HCT116 (cell line): ENCODE data around the gene GPC5. TPM values are rescaled to one million over a fixed set of nuclear protein-coding genes. Genes with fewer than 3 reads are reported as not detected.

ENCODE experiments used
- ATAC-seq: fragments of 200-7000 bp; cut with Tn5 transposase; 2 replicates; pipeline ENCODE4 v1.9.1; 2020; ENCODE audit warnings: mild to moderate bottlenecking, moderate library complexity
- BruUV-seq: library from RNA; stranded (reverse); fragments of 400-500 nt; replicated peaks from 2 replicates; lab custom pipeline; 2021; lab: Mats Ljungman, UMichigan
- CTCF ChIA-PET: fragments of 300-600 bp; sonication (Branson Sonifier 250); formaldehyde crosslinking; loops from one replicate; lab custom pipeline; 2021; ENCODE audit warnings: antibody characterized with exemption; lab: Charles Lee
- POLR2A ChIA-PET: fragments of 300-600, 350-600 bp; sonication (Branson Sonifier 250); formaldehyde crosslinking; loops from one replicate; lab custom pipeline; 2021; ENCODE audit warnings: antibody characterized with exemption; lab: Charles Lee
- RAD21 ChIA-PET, 2 experiments: fragments of 300-600 bp; sonication (Branson Sonifier 250); formaldehyde crosslinking; loops; one replicate each; lab custom pipeline; 2023; ENCODE audit warnings: low total read pairs in 2 of 2; ENCODE audit not compliant: uncharacterized antibody in 2 of 2, unreplicated experiment in 2 of 2, low non-redundant PET in 1 of 2; lab: Charles Lee
- DNase-seq: peaks from one replicate; pipeline ENCODE4 v3.0.0-alpha.2; 2010; ENCODE audit warnings: low read depth, low spot score
- H2AFZ ChIP-seq: fragments of 200-600 bp; shearing (Covaris generic), sonication (generic); 2 replicates; pipeline ENCODE4 v1.6.1; 2017; ENCODE audit warnings: low read depth, mixed run types, mixed read lengths, antibody characterized with exemption, low read length; ENCODE audit not compliant: poor library complexity, severe bottlenecking
- H3K27ac ChIP-seq: 2 replicates; pipeline ENCODE4 v1.5.1; 2012; ENCODE audit warnings: low read depth, low read length
- H3K27me3 ChIP-seq: fragments of 200-600 bp; sonication (generic); 2 replicates; pipeline ENCODE4 v1.6.1; 2016; ENCODE audit warnings: mixed run types, low read length, mixed read lengths; ENCODE audit not compliant: insufficient read depth
- H3K36me3 ChIP-seq, 2 experiments: fragments of 200-500 bp in 1 of 2; fragments of 200-600 bp in 1 of 2; sonication (Bioruptor generic) in 1 of 2; sonication (generic) in 1 of 2; 2 replicates each; pipeline versions ENCODE4 v1.5.1 to v1.6.1; 2014 to 2016; ENCODE audit warnings: low read length in 2 of 2, inconsistent platforms in 1 of 2, mixed read lengths in 1 of 2, mixed run types in 1 of 2; ENCODE audit not compliant: insufficient read depth in 2 of 2, control insufficient read depth in 1 of 2
- H3K4me1 ChIP-seq, 2 experiments: fragments of 200-600 bp in 1 of 2; sonication (generic) in 1 of 2; 2 replicates each; pipeline versions ENCODE4 v1.5.1 to v1.6.1; 2012 to 2017; ENCODE audit warnings: low read length in 2 of 2, inconsistent platforms in 1 of 2, mild to moderate bottlenecking in 1 of 2, mixed read lengths in 1 of 2, mixed run types in 1 of 2, moderate library complexity in 1 of 2; ENCODE audit not compliant: insufficient read depth in 2 of 2, control insufficient read depth in 1 of 2
- H3K4me2 ChIP-seq: fragments of 200-600 bp; sonication (generic); 2 replicates; pipeline ENCODE4 v1.6.1; 2017; ENCODE audit warnings: mixed run types, low read length, mixed read lengths
- H3K4me3 ChIP-seq, 2 experiments: fragments of 200-600 bp in 1 of 2; sonication (generic) in 1 of 2; replicated peaks in 1 of 2; 2 replicates each; pipeline ENCODE4 v1.5.1; 2011 to 2016; ENCODE audit warnings: low read length in 2 of 2, control low read depth in 1 of 2, low read depth in 1 of 2, mild to moderate bottlenecking in 1 of 2, mixed read lengths in 1 of 2, mixed run types in 1 of 2
- H3K79me2 ChIP-seq: fragments of 200-600 bp; sonication (generic); 2 replicates; pipeline ENCODE4 v1.6.1; 2017; ENCODE audit warnings: mild to moderate bottlenecking, mixed run types, low read length, moderate library complexity, mixed read lengths; ENCODE audit not compliant: insufficient read depth
- H3K9ac ChIP-seq: fragments of 200-600 bp; sonication (generic); 2 replicates; pipeline ENCODE4 v1.6.1; 2016; ENCODE audit warnings: low read length, mixed read lengths
- H3K9me2 ChIP-seq: fragments of 200-600 bp; sonication (generic), shearing (Covaris generic); 2 replicates; pipeline ENCODE4 v1.6.1; 2017; ENCODE audit warnings: mixed run types, mild to moderate bottlenecking, moderate library complexity; ENCODE audit not compliant: insufficient read depth
- H3K9me3 ChIP-seq, 2 experiments: fragments of 200-500 bp in 1 of 2; fragments of 200-600 bp in 1 of 2; sonication (Bioruptor generic) in 1 of 2; sonication (generic) in 1 of 2; 2 replicates each; pipeline ENCODE4 v1.6.1; 2014 to 2017; ENCODE audit warnings: low read length in 2 of 2, mixed read lengths in 2 of 2, inconsistent platforms in 1 of 2, low read depth in 1 of 2, mild to moderate bottlenecking in 1 of 2, mixed run types in 1 of 2, moderate library complexity in 1 of 2; ENCODE audit not compliant: control insufficient read depth in 1 of 2, insufficient read depth in 1 of 2
- H4K20me1 ChIP-seq: fragments of 200-600 bp; sonication (generic), shearing (Covaris generic); 2 replicates; pipeline ENCODE4 v1.6.1; 2017; ENCODE audit warnings: mixed run types, mild to moderate bottlenecking, moderate library complexity; ENCODE audit not compliant: insufficient read depth
- EZH2phosphoT487 ChIP-seq: fragments of 200-600 bp; IDR thresholded peaks from 2 replicates; pipeline ENCODE4 v1.6.1; 2018; ENCODE audit warnings: antibody characterized with exemption, borderline replicate concordance
- JUND ChIP-seq: IDR thresholded peaks from 2 replicates; pipeline ENCODE4 v1.6.1; 2012
- SRF ChIP-seq: IDR thresholded peaks from 2 replicates; pipeline ENCODE4 v1.6.1; 2012; ENCODE audit warnings: low read depth
- TCF7L2 ChIP-seq: IDR thresholded peaks from 2 replicates; pipeline ENCODE4 v1.7.0; 2011; ENCODE audit warnings: borderline replicate concordance, inconsistent platforms; ENCODE audit not compliant: insufficient read depth, insufficient read length; ENCODE audit errors: extremely low read depth
- ZNF274 ChIP-seq: fragments of 200-500 bp; sonication (Bioruptor generic); IDR thresholded peaks from 2 replicates; pipeline ENCODE4 v1.6.1; 2014; ENCODE audit warnings: mild to moderate bottlenecking, low read depth, low read length, inconsistent platforms
- intact Hi-C: fragments of 100-400 bp; cut with micrococcal nuclease; formaldehyde crosslinking; loops from 2 replicates; pipeline ENCODE4 v1.10.0; 2022
- total RNA-seq: library from RNA; stranded (reverse); gene quantifications from one replicate; pipeline ENCODE4 v1.2.1, GENCODE V29; 2021; ENCODE audit not compliant: unreplicated experiment
- TF ChIP-seq, protein P1 (sequence below): IDR thresholded peaks from 2 replicates; pipeline ENCODE4 v1.6.1; 2012; ENCODE audit warnings: low read depth
- TF ChIP-seq, protein P2 (sequence below), 3 experiments: fragments of 200-600 bp in 1 of 3; sonication (generic) in 1 of 3; IDR thresholded peaks in 2 of 3; conservative IDR thresholded peaks in 1 of 3; 2 replicates each; pipeline ENCODE4 v1.5.1; 2012 to 2017; ENCODE audit warnings: low read depth in 2 of 3, low read length in 2 of 3, antibody characterized with exemption in 1 of 3, borderline replicate concordance in 1 of 3, control low read depth in 1 of 3, mild to moderate bottlenecking in 1 of 3, mixed read lengths in 1 of 3, mixed run types in 1 of 3, moderate library complexity in 1 of 3; ENCODE audit not compliant: insufficient read depth in 1 of 3

GPC5 gene
- total RNA-seq, 1 experiment from 2014 or later, result not detected

DNA sequence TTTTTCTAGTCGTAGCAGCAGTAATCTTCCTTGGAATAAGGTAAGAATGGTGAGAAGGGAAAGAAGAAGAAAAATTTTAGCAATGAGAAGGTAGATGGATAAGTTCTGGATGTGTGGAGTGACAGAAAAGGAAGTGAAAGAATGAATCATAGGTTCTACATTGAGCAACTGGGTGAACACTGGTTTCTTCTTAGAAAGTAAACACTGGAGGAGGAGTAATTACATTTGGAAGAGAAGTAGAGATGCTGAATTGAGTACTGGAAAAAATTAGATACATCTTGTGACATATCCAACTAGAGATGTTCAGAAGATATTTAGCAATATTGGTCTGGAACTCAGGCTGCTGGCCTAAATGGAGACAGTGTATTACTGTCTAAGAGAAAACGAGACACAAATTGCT, 148.5 kb downstream of the GPC5 start (continued):
- TF ChIP-seq ZNF274, result no peak
- TF ChIP-seq TCF7L2, result no peak

DNA sequence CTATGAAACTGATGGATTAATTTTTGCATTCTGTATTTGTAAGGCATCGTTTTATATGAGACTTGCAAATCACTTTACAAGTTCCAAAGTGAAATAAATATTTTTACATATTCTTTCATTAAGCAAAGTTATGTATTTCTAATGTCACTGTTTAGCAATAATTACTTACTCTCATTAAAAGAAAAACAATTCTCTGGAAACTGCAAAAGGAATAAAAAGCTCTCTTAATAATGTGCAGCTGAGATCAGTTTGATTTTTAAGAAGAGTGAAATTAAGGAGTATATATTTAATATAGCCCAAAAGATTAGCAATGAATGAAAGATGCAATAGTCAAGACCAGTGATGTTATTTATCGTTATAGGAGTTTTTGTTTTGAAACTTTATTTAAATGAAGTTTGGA, 155.2 kb downstream of the GPC5 start:
- no TSS peak for BruUV-seq
- H3K36me3 ChIP-seq, result no peaks in the 10 kb centered on the region
- no peak overlapping the region for H3K9ac ChIP-seq
- RAD21 ChIA-PET, result no interaction called here
- POLR2A ChIA-PET, result no interaction called here
- TF ChIP-seq, protein P1, sequence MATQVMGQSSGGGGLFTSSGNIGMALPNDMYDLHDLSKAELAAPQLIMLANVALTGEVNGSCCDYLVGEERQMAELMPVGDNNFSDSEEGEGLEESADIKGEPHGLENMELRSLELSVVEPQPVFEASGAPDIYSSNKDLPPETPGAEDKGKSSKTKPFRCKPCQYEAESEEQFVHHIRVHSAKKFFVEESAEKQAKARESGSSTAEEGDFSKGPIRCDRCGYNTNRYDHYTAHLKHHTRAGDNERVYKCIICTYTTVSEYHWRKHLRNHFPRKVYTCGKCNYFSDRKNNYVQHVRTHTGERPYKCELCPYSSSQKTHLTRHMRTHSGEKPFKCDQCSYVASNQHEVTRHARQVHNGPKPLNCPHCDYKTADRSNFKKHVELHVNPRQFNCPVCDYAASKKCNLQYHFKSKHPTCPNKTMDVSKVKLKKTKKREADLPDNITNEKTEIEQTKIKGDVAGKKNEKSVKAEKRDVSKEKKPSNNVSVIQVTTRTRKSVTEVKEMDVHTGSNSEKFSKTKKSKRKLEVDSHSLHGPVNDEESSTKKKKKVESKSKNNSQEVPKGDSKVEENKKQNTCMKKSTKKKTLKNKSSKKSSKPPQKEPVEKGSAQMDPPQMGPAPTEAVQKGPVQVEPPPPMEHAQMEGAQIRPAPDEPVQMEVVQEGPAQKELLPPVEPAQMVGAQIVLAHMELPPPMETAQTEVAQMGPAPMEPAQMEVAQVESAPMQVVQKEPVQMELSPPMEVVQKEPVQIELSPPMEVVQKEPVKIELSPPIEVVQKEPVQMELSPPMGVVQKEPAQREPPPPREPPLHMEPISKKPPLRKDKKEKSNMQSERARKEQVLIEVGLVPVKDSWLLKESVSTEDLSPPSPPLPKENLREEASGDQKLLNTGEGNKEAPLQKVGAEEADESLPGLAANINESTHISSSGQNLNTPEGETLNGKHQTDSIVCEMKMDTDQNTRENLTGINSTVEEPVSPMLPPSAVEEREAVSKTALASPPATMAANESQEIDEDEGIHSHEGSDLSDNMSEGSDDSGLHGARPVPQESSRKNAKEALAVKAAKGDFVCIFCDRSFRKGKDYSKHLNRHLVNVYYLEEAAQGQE, result no peak
- TF ChIP-seq EZH2phosphoT487 (no peak), SRF (no peak), JUND (no peak)
- TF ChIP-seq, protein P2, sequence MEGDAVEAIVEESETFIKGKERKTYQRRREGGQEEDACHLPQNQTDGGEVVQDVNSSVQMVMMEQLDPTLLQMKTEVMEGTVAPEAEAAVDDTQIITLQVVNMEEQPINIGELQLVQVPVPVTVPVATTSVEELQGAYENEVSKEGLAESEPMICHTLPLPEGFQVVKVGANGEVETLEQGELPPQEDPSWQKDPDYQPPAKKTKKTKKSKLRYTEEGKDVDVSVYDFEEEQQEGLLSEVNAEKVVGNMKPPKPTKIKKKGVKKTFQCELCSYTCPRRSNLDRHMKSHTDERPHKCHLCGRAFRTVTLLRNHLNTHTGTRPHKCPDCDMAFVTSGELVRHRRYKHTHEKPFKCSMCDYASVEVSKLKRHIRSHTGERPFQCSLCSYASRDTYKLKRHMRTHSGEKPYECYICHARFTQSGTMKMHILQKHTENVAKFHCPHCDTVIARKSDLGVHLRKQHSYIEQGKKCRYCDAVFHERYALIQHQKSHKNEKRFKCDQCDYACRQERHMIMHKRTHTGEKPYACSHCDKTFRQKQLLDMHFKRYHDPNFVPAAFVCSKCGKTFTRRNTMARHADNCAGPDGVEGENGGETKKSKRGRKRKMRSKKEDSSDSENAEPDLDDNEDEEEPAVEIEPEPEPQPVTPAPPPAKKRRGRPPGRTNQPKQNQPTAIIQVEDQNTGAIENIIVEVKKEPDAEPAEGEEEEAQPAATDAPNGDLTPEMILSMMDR (IDR thresholded peaks at IDR 0.05 in 2 of 3, conservative IDR thresholded peaks at IDR 0.05 in 1 of 3; ENCODE audit: borderline replicate concordance in 1 of 3, insufficient read depth in 1 of 3, low read depth in 2 of 3, low read length in 2 of 3), result no peak
- intact Hi-C loops, result no loop called here
- CTCF ChIA-PET, result no interaction called here
- no peaks in the 10 kb centered on the region for H3K79me2 ChIP-seq
- no peaks in the 10 kb centered on the region for H3K4me1 ChIP-seq
- no peak overlapping the region for H3K4me2 ChIP-seq
- H4K20me1 ChIP-seq, result no peaks in the 10 kb centered on the region
- ATAC-seq (no peak), DNase-seq (no peak)
- H3K4me3 ChIP-seq, result no peak overlapping the region
- no peaks in the 10 kb centered on the region for H3K27me3 ChIP-seq
- peaks cover 0 to 16% of the 10 kb centered on the region in 2 experiments; a peak in 2 of 4 replicates for H3K9me3 ChIP-seq
- H3K27ac ChIP-seq, result no peak overlapping the region
- H2AFZ ChIP-seq, result no peak overlapping the region
- H3K9me2 ChIP-seq, result no peaks in the 10 kb centered on the region
